ENCODE measurements around the gene DDX54.

DDX54 gene

DNA sequence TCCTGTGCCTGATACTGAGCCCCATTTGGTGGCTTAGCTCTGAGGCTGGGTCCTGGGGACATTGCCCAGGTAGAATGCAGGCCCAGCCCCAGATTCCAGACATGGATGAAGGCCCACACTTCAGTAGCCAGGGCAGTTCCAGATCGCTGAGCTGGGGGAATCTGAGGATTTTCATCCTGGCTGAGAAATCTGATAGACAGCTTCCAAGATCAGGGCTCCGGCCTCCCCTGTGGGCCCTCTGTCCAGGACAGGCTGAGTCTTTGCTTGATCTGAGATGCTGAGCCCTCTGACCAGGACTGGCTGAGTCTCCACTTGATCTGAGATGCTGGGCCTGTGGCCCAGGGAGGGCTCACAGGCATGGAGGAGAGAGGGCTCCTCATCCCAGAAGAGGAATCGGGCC lies 46.5 kb downstream of the DDX54 start:
- intact Hi-C loops (cut with DNase I; ENCODE audit: low total_unique reads) = no loop called here
- H3K4me3 ChIP-seq = no peak overlapping the region
- no peaks in the 10 kb centered on the region for H3K9me3 ChIP-seq
- H3K36me3 ChIP-seq = no peaks in the 10 kb centered on the region
- no peak for DNase-seq
- peaks cover 0 to 52% of the 10 kb centered on the region in 2 donors for H3K27me3 ChIP-seq
- TF ChIP-seq, protein P1, sequence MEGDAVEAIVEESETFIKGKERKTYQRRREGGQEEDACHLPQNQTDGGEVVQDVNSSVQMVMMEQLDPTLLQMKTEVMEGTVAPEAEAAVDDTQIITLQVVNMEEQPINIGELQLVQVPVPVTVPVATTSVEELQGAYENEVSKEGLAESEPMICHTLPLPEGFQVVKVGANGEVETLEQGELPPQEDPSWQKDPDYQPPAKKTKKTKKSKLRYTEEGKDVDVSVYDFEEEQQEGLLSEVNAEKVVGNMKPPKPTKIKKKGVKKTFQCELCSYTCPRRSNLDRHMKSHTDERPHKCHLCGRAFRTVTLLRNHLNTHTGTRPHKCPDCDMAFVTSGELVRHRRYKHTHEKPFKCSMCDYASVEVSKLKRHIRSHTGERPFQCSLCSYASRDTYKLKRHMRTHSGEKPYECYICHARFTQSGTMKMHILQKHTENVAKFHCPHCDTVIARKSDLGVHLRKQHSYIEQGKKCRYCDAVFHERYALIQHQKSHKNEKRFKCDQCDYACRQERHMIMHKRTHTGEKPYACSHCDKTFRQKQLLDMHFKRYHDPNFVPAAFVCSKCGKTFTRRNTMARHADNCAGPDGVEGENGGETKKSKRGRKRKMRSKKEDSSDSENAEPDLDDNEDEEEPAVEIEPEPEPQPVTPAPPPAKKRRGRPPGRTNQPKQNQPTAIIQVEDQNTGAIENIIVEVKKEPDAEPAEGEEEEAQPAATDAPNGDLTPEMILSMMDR (IDR thresholded peaks at IDR 0.05) = no peak
- H3K4me1 ChIP-seq = peaks cover 0 to 14% (median 0%) of the 10 kb centered on the region in 4 donors
- no peak overlapping the region for H3K27ac ChIP-seq

DNA sequence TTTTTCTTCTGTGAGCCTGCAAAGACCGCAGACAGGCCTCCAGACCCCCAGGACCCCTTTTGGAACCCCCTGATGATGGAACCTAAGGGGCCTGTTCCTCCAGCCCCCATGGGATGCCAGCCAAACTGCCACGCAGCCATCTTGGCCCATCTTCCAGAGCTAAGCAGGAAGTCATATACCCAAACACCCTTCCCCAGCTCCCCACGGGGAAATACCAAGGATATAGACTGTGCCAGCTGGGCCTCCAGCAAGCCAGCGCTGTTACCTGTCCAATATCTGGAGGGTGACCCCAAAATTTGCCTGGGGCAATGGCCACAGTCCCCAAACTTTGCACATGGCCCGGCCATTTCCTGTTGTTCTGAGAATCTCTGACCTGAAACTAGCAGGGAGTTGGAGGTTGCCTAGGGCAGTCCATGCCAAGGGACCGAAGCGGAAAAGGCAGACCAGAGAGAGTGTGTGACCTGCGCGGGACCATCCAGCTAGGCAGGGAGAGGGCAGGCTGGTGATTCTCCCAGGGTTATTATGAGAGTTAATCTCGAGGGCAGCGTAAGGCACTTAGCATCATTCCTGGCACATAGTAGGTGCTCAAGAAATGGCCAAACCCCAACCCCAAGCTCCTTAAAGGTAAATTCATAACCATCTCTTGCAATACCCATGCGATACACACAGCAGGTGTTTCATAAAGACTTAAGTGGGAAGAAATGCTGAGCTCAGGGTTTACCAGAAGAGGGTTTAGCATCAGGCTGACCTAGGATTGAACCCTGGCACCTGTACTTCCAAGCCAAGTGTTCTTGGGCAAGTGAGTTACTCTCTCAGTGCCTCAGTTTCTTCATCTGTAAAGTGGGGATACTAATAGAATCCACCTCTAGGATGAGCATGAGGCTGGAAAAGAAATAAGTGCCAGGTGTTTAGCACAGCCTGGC lies 47.2 kb downstream of the DDX54 start:
- DNase-seq = no peak
- Histone ChIP-seq H3K27me3 (peaks cover 0 to 56% of the 10 kb centered on the region in 2 donors), H3K9me3 (no peaks in the 10 kb centered on the region), H3K4me1 (peaks cover 0 to 14% (median 0%) of the 10 kb centered on the region in 4 donors), H3K36me3 (no peaks in the 10 kb centered on the region), H3K27ac (no peak overlapping the region), H3K4me3 (no peak overlapping the region)
- intact Hi-C loops (cut with DNase I; ENCODE audit: low total_unique reads) = no loop called here
- TF ChIP-seq, protein P1 (IDR thresholded peaks at IDR 0.05) = no peak

DNA sequence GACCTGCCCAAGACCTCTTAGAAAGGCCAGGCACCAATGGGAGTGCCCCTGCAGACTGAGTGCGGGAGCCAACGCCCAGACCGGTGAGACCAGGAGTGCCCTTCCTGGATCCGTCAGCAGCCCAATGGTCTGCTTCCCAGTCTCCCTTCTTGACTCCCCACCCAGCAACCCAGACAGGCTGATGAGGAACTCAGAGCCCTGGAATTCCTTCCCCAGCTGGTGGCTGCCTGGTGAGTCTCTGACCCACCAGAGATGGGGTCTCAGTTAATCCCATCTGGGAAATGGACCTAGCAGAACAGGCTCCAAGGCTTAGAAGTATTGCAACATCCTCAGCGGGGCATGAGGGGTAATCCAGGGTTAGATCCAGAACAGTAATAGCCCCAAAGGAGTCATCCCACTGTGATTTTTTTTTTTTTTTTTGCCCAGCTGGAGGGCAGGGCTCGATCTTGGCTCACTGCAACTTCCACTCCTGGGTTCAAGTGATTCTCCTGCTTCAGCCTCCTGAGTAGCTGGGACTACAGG lies 48.2 kb downstream of the DDX54 start:
- intact Hi-C loops (cut with DNase I; ENCODE audit: low total_unique reads) = no loop called here
- H3K4me1 ChIP-seq = peaks cover 0 to 14% (median 0%) of the 10 kb centered on the region in 4 donors
- H3K36me3 ChIP-seq = no peaks in the 10 kb centered on the region
- DNase-seq = no peak
- H3K27me3 ChIP-seq = peaks cover 0 to 54% of the 10 kb centered on the region in 2 donors
- TF ChIP-seq, protein P1 (IDR thresholded peaks at IDR 0.05) = no peak
- no peak overlapping the region for H3K4me3 ChIP-seq
- no peaks in the 10 kb centered on the region for H3K9me3 ChIP-seq
- H3K27ac ChIP-seq = no peak overlapping the region

DNA sequence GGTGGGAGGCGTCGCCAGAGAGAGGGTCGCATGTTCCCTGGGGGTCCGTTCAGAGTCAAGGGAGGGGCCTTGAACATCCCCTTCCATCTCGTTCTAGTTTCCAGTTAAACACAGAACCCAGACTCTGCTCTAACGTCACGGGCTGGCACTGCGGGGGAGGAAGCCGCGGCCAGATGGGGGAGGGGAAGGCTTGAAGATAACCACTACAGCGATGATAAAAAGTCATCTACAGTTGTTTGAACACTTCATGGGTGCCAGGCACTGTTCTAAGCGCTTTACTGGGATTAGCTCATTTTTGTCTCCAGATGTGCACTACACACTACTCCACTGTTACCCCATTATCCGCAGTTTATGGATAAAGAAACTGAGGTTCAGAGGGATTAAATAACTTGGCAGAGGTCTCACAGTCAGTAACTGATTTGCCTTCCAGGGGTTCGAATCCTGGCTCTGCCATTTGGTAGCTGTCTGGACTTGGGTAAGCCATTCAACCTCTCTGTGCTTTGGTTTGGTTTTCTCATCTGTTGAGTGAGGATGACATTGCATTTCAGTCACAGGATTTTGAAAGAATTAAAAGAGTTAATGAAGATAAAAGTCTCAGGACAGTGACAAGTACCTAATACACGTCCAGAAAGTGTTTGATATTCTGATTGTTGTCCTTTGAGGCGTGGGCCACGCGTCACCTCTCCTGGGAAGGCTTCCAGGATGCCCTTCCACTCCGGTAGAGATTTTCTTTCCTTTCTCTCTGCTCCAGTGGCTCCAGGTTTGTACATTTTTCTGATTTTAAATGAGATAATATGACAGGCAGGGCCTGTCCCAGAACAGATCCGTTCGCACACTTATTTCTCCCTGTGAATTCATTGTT lies 48.9 kb downstream of the DDX54 start:
- no peak overlapping the region for H3K27ac ChIP-seq
- H3K4me1 ChIP-seq = peaks cover 0 to 14% (median 0%) of the 10 kb centered on the region in 4 donors
- no peak overlapping the region for H3K4me3 ChIP-seq
- TF ChIP-seq, protein P1 (IDR thresholded peaks at IDR 0.05) = no peak
- no peaks in the 10 kb centered on the region for H3K36me3 ChIP-seq
- intact Hi-C loops (cut with DNase I; ENCODE audit: low total_unique reads) = no loop called here
- no peak for DNase-seq
- peaks cover 0 to 56% of the 10 kb centered on the region in 2 donors for H3K27me3 ChIP-seq
- no peaks in the 10 kb centered on the region for H3K9me3 ChIP-seq
